T-helper 2 cell treated with Interferon-gamma antibody and Interleukin-4, amounts not matched to agents 5 μg/mL and 100 μg/mL, for 36 hours (primary cell): ENCODE data around the gene POFUT2.
A peak's percentile ranks its signal among the peaks of the same experiment; 100 is the strongest.

ENCODE experiments used
- DNase-seq: peaks from one replicate; pipeline ENCODE4 v3.0.0; 2021; ENCODE audit warnings: low spot score
- H3K27ac Mint-ChIP-seq: one replicate; pipeline ENCODE4 v1.8.0; 2021; ENCODE audit warnings: mild to moderate bottlenecking, mixed read lengths
- H3K27me3 Mint-ChIP-seq: one replicate; pipeline ENCODE4 v1.8.0; 2021; ENCODE audit warnings: low read depth, mixed read lengths
- H3K36me3 Mint-ChIP-seq: one replicate; pipeline ENCODE4 v1.8.0; 2021; ENCODE audit warnings: low read depth, mixed read lengths
- H3K4me1 Mint-ChIP-seq: one replicate; pipeline ENCODE4 v1.8.0; 2021; ENCODE audit warnings: low read depth, mixed read lengths
- H3K4me3 Mint-ChIP-seq: one replicate; pipeline ENCODE4 v1.8.0; 2022; ENCODE audit warnings: mild to moderate bottlenecking, moderate library complexity, mixed read lengths
- H3K9me3 Mint-ChIP-seq: one replicate; pipeline ENCODE4 v1.8.0; 2021; ENCODE audit warnings: mixed read lengths

POFUT2 gene

GRCh38 chr21:45256021-45256911 lies 31.4 kb downstream of the POFUT2 start:
- no peak for DNase-seq
- Mint-ChIP-seq H3K4me1 (peaks cover 11% of the 10 kb centered on the region), H3K27ac (peak overlapping the region; percentile 55), H3K4me3 (no peak overlapping the region), H3K9me3 (no peaks in the 10 kb centered on the region), H3K27me3 (peaks cover 9% of the 10 kb centered on the region), H3K36me3 (no peaks in the 10 kb centered on the region)

- Mint-ChIP-seq H3K9me3 (no peaks in the 10 kb centered on the region), H3K27me3 (peaks cover 12% of the 10 kb centered on the region), H3K4me3 (no peak overlapping the region), H3K4me1 (peaks cover 11% of the 10 kb centered on the region), H3K27ac (no peak overlapping the region), H3K36me3 (no peaks in the 10 kb centered on the region)
- DNase-seq, result no peak
Measured at GRCh38 chr21:45255381-45256020, 32.2 kb downstream of the POFUT2 start.

GRCh38 chr21:45254460-45254930 lies 33.2 kb downstream of the POFUT2 start:
- H3K27ac Mint-ChIP-seq, result no peak overlapping the region
- H3K27me3 Mint-ChIP-seq, result peaks cover 15% of the 10 kb centered on the region
- no peak overlapping the region for H3K4me3 Mint-ChIP-seq
- H3K36me3 Mint-ChIP-seq, result no peaks in the 10 kb centered on the region
- peaks cover 11% of the 10 kb centered on the region for H3K4me1 Mint-ChIP-seq
- no peak for DNase-seq
- no peaks in the 10 kb centered on the region for H3K9me3 Mint-ChIP-seq

- no peak overlapping the region for H3K4me3 Mint-ChIP-seq
- peaks cover 17% of the 10 kb centered on the region for H3K27me3 Mint-ChIP-seq
- no peaks in the 10 kb centered on the region for H3K36me3 Mint-ChIP-seq
Measured at GRCh38 chr21:45253633-45254459, 33.8 kb downstream of the POFUT2 start.

GRCh38 chr21:45253180-45253579 lies 34.5 kb downstream of the POFUT2 start:
- H3K9me3 Mint-ChIP-seq, result no peaks in the 10 kb centered on the region
- no peak for DNase-seq
- H3K27ac Mint-ChIP-seq, result no peak overlapping the region
- H3K27me3 Mint-ChIP-seq, result peaks cover 14% of the 10 kb centered on the region
- peaks cover 11% of the 10 kb centered on the region for H3K4me1 Mint-ChIP-seq
- no peak overlapping the region for H3K4me3 Mint-ChIP-seq
- no peaks in the 10 kb centered on the region for H3K36me3 Mint-ChIP-seq

More at GRCh38 chr21:45253633-45254459, 33.8 kb downstream of the POFUT2 start:
- no peak for DNase-seq
- Mint-ChIP-seq H3K27ac (no peak overlapping the region), H3K4me1 (peaks cover 11% of the 10 kb centered on the region), H3K9me3 (no peaks in the 10 kb centered on the region)

- no peaks in the 10 kb centered on the region for H3K36me3 Mint-ChIP-seq
- DNase-seq, result no peak
Measured at GRCh38 chr21:45252448-45252925, 35.2 kb downstream of the POFUT2 start.

GRCh38 chr21:45251635-45252447 lies 35.9 kb downstream of the POFUT2 start:
- Mint-ChIP-seq H3K4me3 (no peak overlapping the region), H3K4me1 (peaks cover 9% of the 10 kb centered on the region), H3K9me3 (no peaks in the 10 kb centered on the region), H3K36me3 (no peaks in the 10 kb centered on the region), H3K27me3 (peaks cover 16% of the 10 kb centered on the region), H3K27ac (no peak overlapping the region)
- no peak for DNase-seq

More at GRCh38 chr21:45252448-45252925, 35.2 kb downstream of the POFUT2 start:
- no peaks in the 10 kb centered on the region for H3K9me3 Mint-ChIP-seq
- H3K4me1 Mint-ChIP-seq, result peaks cover 11% of the 10 kb centered on the region
- H3K27me3 Mint-ChIP-seq, result peaks cover 16% of the 10 kb centered on the region
- no peak overlapping the region for H3K4me3 Mint-ChIP-seq
- H3K27ac Mint-ChIP-seq, result no peak overlapping the region

- no peak overlapping the region for H3K27ac Mint-ChIP-seq
- peaks cover 16% of the 10 kb centered on the region for H3K27me3 Mint-ChIP-seq
- DNase-seq, result no peak
- H3K36me3 Mint-ChIP-seq, result no peaks in the 10 kb centered on the region
- peaks cover 6% of the 10 kb centered on the region for H3K4me1 Mint-ChIP-seq
- no peak overlapping the region for H3K4me3 Mint-ChIP-seq
- H3K9me3 Mint-ChIP-seq, result no peaks in the 10 kb centered on the region
Measured at GRCh38 chr21:45250914-45251634, 36.6 kb downstream of the POFUT2 start.

GRCh38 chr21:45250272-45250671 lies 37.4 kb downstream of the POFUT2 start:
- H3K4me3 Mint-ChIP-seq, result no peak overlapping the region
- peaks cover 16% of the 10 kb centered on the region for H3K27me3 Mint-ChIP-seq
- no peak overlapping the region for H3K27ac Mint-ChIP-seq
- peaks cover 5% of the 10 kb centered on the region for H3K4me1 Mint-ChIP-seq
- DNase-seq, result no peak
- H3K9me3 Mint-ChIP-seq, result no peaks in the 10 kb centered on the region
- no peaks in the 10 kb centered on the region for H3K36me3 Mint-ChIP-seq

- no peak overlapping the region for H3K27ac Mint-ChIP-seq
- H3K27me3 Mint-ChIP-seq, result peaks cover 13% of the 10 kb centered on the region
- H3K4me3 Mint-ChIP-seq, result no peak overlapping the region
Measured at GRCh38 chr21:45249626-45250025, 38.1 kb downstream of the POFUT2 start.

GRCh38 chr21:45248893-45249381 lies 38.8 kb downstream of the POFUT2 start:
- Mint-ChIP-seq H3K4me1 (no peaks in the 10 kb centered on the region), H3K9me3 (peaks cover 7% of the 10 kb centered on the region), H3K27ac (no peak overlapping the region), H3K4me3 (no peak overlapping the region), H3K36me3 (no peaks in the 10 kb centered on the region), H3K27me3 (peaks cover 16% of the 10 kb centered on the region)
- no peak for DNase-seq

More at GRCh38 chr21:45249626-45250025, 38.1 kb downstream of the POFUT2 start:
- no peak for DNase-seq
- Mint-ChIP-seq H3K36me3 (no peaks in the 10 kb centered on the region), H3K9me3 (peaks cover under 1% of the 10 kb centered on the region), H3K4me1 (peaks cover under 1% of the 10 kb centered on the region)

GRCh38 chr21:45248301-45248892 lies 39.3 kb downstream of the POFUT2 start:
- peaks cover 16% of the 10 kb centered on the region for H3K27me3 Mint-ChIP-seq
- DNase-seq, result no peak
- H3K27ac Mint-ChIP-seq, result no peak overlapping the region
- H3K9me3 Mint-ChIP-seq, result peaks cover 13% of the 10 kb centered on the region
- H3K36me3 Mint-ChIP-seq, result peaks cover 2% of the 10 kb centered on the region
- no peak overlapping the region for H3K4me3 Mint-ChIP-seq
- no peaks in the 10 kb centered on the region for H3K4me1 Mint-ChIP-seq
